NB4 (cell line): ENCODE results near the gene SUSD4.

Experiments used
- POLR2A ChIP-seq: IDR thresholded peaks from 2 replicates; pipeline ENCODE4 v1.6.1; 2011; ENCODE audit warnings: mild to moderate bottlenecking; ENCODE audit not compliant: insufficient read length; ENCODE audit errors: extremely low read depth
- TF ChIP-seq, protein P1 (sequence below): IDR thresholded peaks from one replicate; pipeline ENCODE4 v1.5.1; 2012; ENCODE audit warnings: low read depth, low read length
- TF ChIP-seq, protein P2 (sequence below): IDR thresholded peaks from 2 replicates; pipeline ENCODE4 v1.6.1; 2011; ENCODE audit warnings: low read depth, low read length

DNA sequence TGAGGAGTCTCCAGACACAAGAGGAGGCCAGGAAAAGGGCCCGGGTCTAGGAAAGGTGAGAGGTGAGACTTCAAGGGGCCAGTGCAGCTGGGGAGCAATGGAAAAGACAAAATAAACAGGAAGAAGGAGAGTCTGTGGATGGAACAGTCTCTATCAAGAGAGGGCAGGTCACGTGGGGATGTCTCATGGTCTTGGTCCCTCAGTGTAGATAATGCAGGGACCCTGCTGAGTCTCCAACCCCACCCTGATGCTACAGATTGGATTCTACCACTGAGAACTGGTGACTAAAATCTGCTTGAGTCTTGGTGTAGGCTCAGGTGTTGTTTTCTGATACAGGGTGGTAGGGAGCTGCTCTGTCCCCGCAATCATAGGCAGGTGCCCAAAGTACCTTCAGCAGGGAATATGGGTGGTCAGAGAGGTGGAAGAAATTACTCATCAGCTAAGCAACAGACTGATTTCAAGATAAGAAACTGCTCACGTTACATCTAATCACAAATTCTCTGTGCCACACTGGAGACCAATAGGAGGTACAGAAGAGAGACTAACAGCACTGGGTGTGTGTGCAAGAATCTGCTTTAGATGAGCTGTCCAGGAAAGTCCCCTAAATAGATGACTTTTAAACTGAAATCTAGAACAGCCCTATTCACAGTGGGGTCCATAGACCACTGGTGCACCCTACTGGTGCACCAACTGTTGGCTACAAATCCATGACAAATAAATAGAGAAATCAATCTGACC is 119.4 kb downstream of the SUSD4 start:
- TF ChIP-seq, protein P1, sequence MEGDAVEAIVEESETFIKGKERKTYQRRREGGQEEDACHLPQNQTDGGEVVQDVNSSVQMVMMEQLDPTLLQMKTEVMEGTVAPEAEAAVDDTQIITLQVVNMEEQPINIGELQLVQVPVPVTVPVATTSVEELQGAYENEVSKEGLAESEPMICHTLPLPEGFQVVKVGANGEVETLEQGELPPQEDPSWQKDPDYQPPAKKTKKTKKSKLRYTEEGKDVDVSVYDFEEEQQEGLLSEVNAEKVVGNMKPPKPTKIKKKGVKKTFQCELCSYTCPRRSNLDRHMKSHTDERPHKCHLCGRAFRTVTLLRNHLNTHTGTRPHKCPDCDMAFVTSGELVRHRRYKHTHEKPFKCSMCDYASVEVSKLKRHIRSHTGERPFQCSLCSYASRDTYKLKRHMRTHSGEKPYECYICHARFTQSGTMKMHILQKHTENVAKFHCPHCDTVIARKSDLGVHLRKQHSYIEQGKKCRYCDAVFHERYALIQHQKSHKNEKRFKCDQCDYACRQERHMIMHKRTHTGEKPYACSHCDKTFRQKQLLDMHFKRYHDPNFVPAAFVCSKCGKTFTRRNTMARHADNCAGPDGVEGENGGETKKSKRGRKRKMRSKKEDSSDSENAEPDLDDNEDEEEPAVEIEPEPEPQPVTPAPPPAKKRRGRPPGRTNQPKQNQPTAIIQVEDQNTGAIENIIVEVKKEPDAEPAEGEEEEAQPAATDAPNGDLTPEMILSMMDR: peak; percentile 14
- TF ChIP-seq POLR2A: no peak
- TF ChIP-seq, protein P2, sequence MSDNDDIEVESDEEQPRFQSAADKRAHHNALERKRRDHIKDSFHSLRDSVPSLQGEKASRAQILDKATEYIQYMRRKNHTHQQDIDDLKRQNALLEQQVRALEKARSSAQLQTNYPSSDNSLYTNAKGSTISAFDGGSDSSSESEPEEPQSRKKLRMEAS: no peak
